Measurements from ENCODE around the gene CYTIP.

DNA sequence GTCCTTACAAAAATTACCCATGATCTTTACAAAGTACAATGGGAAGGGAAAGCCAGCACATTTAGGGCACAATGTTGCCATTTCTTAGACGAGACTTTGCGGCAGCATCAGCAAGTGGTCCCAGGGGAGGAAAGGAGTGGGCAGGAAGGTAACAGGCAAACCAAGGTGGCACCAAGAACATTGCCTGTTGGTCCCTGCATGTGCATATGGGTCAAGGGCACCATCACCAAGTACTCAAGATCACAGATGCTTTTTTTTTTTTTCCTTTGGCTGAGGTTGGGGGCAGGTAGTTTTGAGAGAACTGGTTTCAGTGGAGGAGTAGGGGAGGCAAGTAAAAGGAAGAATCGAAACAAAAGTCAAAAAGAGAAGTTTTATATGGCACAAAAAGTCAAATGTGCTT, 752 bp upstream of the CYTIP start:
- TF ChIP-seq CTCF (conservative IDR thresholded peaks at IDR 0.05; ENCODE audit: low read depth, low read length) (no peak), POLR2A (IDR thresholded peaks at IDR 0.05; ENCODE audit: low read depth, low read length) (no peak), NFE2L2 (IDR thresholded peaks at IDR 0.05; ENCODE audit: low read depth, low read length) (no peak), MAFK (IDR thresholded peaks at IDR 0.05; ENCODE audit: low read depth, low read length) (no peak), MXI1 (IDR thresholded peaks at IDR 0.05; ENCODE audit: borderline replicate concordance, low read depth, low read length) (no peak), SMC3 (IDR thresholded peaks at IDR 0.05; ENCODE audit: low read depth, low read length) (no peak), BHLHE40 (IDR thresholded peaks at IDR 0.05; ENCODE audit: low read depth, low read length) (no peak), RCOR1 (IDR thresholded peaks at IDR 0.05; ENCODE audit: insufficient replicate concordance, low read length) (no peak), RAD21 (IDR thresholded peaks at IDR 0.05; ENCODE audit: low read length) (no peak), FOS (IDR thresholded peaks at IDR 0.05; ENCODE audit: low read depth, low read length) (no peak), CEBPB (IDR thresholded peaks at IDR 0.05; ENCODE audit: low read depth, low read length) (no peak)
- TF ChIP-seq, protein P1, sequence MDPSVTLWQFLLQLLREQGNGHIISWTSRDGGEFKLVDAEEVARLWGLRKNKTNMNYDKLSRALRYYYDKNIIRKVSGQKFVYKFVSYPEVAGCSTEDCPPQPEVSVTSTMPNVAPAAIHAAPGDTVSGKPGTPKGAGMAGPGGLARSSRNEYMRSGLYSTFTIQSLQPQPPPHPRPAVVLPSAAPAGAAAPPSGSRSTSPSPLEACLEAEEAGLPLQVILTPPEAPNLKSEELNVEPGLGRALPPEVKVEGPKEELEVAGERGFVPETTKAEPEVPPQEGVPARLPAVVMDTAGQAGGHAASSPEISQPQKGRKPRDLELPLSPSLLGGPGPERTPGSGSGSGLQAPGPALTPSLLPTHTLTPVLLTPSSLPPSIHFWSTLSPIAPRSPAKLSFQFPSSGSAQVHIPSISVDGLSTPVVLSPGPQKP (IDR thresholded peaks at IDR 0.05; ENCODE audit: borderline replicate concordance, low read depth, low read length): no peak
- TF ChIP-seq, protein P2, sequence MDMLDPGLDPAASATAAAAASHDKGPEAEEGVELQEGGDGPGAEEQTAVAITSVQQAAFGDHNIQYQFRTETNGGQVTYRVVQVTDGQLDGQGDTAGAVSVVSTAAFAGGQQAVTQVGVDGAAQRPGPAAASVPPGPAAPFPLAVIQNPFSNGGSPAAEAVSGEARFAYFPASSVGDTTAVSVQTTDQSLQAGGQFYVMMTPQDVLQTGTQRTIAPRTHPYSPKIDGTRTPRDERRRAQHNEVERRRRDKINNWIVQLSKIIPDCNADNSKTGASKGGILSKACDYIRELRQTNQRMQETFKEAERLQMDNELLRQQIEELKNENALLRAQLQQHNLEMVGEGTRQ (IDR thresholded peaks at IDR 0.05; ENCODE audit: low read depth, low read length): no peak
